WI38 (cell line): ENCODE measurements around the gene ADGRD2.

Source experiments
- H3K4me3 ChIP-seq: 2 replicates; pipeline ENCODE4 v1.5.1; 2011; ENCODE audit warnings: low read depth, mild to moderate bottlenecking, control low read depth, low read length
- CTCF ChIP-seq: IDR thresholded peaks from 2 replicates; pipeline ENCODE4 v1.5.1; 2012; ENCODE audit warnings: low read depth, mild to moderate bottlenecking, control low read depth, low read length

Gene ADGRD2

GRCh38 chr9:124505901-124506346, 55.7 kb downstream of the ADGRD2 start:
- no peak for TF ChIP-seq CTCF
- no peak overlapping the region for H3K4me3 ChIP-seq

DNA sequence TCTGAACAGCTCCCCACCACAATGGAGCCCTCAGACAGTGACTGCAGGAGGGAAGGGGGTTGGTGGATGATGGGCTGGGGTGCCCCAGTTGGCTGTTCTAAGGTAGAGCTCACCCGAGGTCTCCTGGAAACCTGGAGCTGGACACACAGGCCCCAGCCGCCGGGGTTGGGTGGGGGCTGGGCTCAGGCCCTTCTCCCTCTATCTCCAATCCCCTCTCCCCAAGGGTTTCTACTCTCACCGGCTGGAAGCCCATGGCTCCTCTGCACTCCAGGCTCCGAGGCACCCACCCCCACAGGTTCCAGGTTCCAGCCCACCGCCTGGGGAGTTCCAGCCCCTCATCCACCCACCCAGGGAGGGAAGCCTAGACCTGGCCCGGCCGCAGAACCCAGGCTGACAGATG, 56.2 kb downstream of the ADGRD2 start:
- TF ChIP-seq CTCF: no peak
- no peak overlapping the region for H3K4me3 ChIP-seq

- TF ChIP-seq CTCF: no peak
Measured at GRCh38 chr9:124506931-124507879, 57.0 kb downstream of the ADGRD2 start, which contains the start of gene NR5A1. TSS of gene NR5A1 (minus strand) at chr9:124507399. CDS start at chr9:124503395, 4,004 bp downstream.

GRCh38 chr9:124507880-124508423, 57.7 kb downstream of the ADGRD2 start:
- TF ChIP-seq CTCF: no peak
- H3K4me3 ChIP-seq: no peak overlapping the region

More at GRCh38 chr9:124506931-124507879, 57.0 kb downstream of the ADGRD2 start, which contains the start of gene NR5A1:
- H3K4me3 ChIP-seq: no peak within 1 kb of the TSS

GRCh38 chr9:124510650-124511425, 60.6 kb downstream of the ADGRD2 start:
- H3K4me3 ChIP-seq: no peak overlapping the region
- TF ChIP-seq CTCF: no peak

GRCh38 chr9:124511426-124511840, 61.2 kb downstream of the ADGRD2 start:
- TF ChIP-seq CTCF: no peak
- no peak overlapping the region for H3K4me3 ChIP-seq
